HL-60 (cell line): ENCODE measurements around the gene ACOX3.

Experiments
- DNase-seq, 2 experiments: peaks; one replicate each; pipeline ENCODE4 v3.0.0-alpha.2; 2010 to 2020; ENCODE audit warnings: low read depth in 1 of 2, low spot score in 1 of 2
- H3K27ac ChIP-seq: fragments of 250-450 bp; sonication (Bioruptor Pico); replicated peaks from 2 replicates; pipeline ENCODE4 v1.5.1; 2020; ENCODE audit warnings: mild to moderate bottlenecking, moderate library complexity
- H3K27me3 ChIP-seq: fragments of 250-450 bp; sonication (Bioruptor Pico); 2 replicates; pipeline ENCODE4 v1.5.1; 2021; ENCODE audit warnings: mild to moderate bottlenecking, moderate library complexity; ENCODE audit not compliant: insufficient read depth, poor library complexity, severe bottlenecking
- H3K4me3 ChIP-seq: replicated peaks from 2 replicates; pipeline ENCODE4 v1.5.1; 2011; ENCODE audit warnings: mild to moderate bottlenecking, control low read depth, low read length; ENCODE audit not compliant: insufficient read depth
- GABPA ChIP-seq: IDR thresholded peaks from 2 replicates; pipeline ENCODE4 v1.6.1; 2012; ENCODE audit warnings: low read depth
- POLR2AphosphoS5 ChIP-seq: IDR thresholded peaks from 2 replicates; pipeline ENCODE4 v1.6.1; 2012; ENCODE audit warnings: low read depth
- SPI1 ChIP-seq: IDR thresholded peaks from 2 replicates; pipeline ENCODE4 v1.6.1; 2012; ENCODE audit warnings: low read depth, mild to moderate bottlenecking, borderline replicate concordance
- TF ChIP-seq, protein P1 (sequence below): IDR thresholded peaks from 2 replicates; pipeline ENCODE4 v1.6.1; 2012; ENCODE audit warnings: low read depth; ENCODE audit not compliant: insufficient replicate concordance
- TF ChIP-seq, protein P2 (sequence below): IDR thresholded peaks from one replicate; pipeline ENCODE4 v1.5.1; 2011; ENCODE audit warnings: low read length, control low read depth, inconsistent platforms; ENCODE audit not compliant: insufficient read depth

The ACOX3 gene

DNA sequence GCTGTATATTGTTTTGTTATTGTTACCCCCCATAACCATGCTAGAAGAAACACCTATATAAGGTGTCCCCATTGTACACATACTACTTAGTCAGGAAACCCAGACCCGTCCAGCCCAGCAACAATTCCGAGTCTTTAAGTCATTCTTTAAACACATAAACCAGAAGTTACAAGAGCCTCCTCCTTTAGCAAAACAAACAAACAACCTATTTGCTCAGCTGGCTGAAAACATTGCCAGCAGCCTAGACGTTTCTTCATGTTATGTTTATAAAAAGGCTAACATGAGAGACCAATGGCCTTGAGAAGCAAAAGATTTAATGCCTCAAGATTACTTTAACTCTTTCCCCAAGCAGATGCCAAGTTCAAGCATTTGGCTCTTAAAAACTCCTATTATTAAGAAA lies 1.4 kb downstream of the ACOX3 start:
- TF ChIP-seq GABPA: no peak
- no peak for TF ChIP-seq POLR2AphosphoS5
- no peak for TF ChIP-seq SPI1
- TF ChIP-seq, protein P1, sequence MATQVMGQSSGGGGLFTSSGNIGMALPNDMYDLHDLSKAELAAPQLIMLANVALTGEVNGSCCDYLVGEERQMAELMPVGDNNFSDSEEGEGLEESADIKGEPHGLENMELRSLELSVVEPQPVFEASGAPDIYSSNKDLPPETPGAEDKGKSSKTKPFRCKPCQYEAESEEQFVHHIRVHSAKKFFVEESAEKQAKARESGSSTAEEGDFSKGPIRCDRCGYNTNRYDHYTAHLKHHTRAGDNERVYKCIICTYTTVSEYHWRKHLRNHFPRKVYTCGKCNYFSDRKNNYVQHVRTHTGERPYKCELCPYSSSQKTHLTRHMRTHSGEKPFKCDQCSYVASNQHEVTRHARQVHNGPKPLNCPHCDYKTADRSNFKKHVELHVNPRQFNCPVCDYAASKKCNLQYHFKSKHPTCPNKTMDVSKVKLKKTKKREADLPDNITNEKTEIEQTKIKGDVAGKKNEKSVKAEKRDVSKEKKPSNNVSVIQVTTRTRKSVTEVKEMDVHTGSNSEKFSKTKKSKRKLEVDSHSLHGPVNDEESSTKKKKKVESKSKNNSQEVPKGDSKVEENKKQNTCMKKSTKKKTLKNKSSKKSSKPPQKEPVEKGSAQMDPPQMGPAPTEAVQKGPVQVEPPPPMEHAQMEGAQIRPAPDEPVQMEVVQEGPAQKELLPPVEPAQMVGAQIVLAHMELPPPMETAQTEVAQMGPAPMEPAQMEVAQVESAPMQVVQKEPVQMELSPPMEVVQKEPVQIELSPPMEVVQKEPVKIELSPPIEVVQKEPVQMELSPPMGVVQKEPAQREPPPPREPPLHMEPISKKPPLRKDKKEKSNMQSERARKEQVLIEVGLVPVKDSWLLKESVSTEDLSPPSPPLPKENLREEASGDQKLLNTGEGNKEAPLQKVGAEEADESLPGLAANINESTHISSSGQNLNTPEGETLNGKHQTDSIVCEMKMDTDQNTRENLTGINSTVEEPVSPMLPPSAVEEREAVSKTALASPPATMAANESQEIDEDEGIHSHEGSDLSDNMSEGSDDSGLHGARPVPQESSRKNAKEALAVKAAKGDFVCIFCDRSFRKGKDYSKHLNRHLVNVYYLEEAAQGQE: no peak
- TF ChIP-seq, protein P2, sequence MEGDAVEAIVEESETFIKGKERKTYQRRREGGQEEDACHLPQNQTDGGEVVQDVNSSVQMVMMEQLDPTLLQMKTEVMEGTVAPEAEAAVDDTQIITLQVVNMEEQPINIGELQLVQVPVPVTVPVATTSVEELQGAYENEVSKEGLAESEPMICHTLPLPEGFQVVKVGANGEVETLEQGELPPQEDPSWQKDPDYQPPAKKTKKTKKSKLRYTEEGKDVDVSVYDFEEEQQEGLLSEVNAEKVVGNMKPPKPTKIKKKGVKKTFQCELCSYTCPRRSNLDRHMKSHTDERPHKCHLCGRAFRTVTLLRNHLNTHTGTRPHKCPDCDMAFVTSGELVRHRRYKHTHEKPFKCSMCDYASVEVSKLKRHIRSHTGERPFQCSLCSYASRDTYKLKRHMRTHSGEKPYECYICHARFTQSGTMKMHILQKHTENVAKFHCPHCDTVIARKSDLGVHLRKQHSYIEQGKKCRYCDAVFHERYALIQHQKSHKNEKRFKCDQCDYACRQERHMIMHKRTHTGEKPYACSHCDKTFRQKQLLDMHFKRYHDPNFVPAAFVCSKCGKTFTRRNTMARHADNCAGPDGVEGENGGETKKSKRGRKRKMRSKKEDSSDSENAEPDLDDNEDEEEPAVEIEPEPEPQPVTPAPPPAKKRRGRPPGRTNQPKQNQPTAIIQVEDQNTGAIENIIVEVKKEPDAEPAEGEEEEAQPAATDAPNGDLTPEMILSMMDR: no peak
- Histone ChIP-seq H3K27me3 (no peaks in the 10 kb centered on the region), H3K27ac (peak overlapping the region; percentile 50; the same call in 1 of the 2 replicates), H3K4me3 (no peak overlapping the region)
- no peak for DNase-seq

DNA sequence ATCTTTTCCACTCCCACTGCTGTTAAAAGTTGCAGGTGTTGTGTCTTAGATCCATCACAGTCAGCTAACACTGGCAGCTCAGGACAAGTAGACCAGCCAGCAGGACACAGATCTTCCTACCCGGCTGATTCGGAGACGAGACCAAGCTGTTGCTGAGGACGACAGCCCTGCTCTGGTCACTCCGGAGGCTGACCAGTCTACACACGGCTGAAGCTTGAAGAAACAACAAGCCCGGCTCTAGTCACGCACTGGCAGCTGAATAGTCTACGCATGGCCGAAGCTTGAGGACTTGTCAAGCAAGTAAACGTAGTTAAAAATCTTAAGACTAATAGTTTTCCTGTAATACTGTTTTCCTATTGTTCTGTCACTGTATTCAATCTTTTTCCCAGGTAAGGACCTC lies 1.8 kb downstream of the ACOX3 start:
- Histone ChIP-seq H3K27me3 (no peaks in the 10 kb centered on the region), H3K4me3 (no peak overlapping the region), H3K27ac (no peak overlapping the region)
- TF ChIP-seq, protein P2: no peak
- TF ChIP-seq GABPA (no peak), POLR2AphosphoS5 (no peak), SPI1 (no peak)
- TF ChIP-seq, protein P1: no peak
- no peak for DNase-seq

DNA sequence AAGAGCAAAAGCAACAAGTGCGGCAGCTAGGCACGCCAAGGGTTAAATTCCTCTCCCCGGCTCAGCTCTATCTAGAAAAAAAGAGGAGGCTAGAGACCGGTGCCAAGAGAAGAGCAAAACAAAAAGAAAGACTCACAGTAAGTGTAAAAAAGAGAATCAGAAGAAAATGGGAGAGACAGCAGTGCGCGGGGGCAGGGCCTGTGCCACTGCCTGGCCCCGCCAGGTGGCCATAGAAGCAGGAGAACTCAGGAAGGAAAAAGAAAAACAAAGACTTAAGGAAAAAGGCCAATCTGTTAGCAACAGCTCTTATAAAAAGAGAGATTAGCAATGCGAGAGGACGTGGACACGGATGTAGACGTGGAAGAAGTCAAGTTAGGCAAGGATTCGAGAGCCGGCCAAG lies 3.2 kb downstream of the ACOX3 start:
- Histone ChIP-seq H3K27ac (no peak overlapping the region), H3K27me3 (no peaks in the 10 kb centered on the region), H3K4me3 (no peak overlapping the region)
- DNase-seq: no peak
- TF ChIP-seq SPI1 (no peak), POLR2AphosphoS5 (no peak), GABPA (no peak)
- TF ChIP-seq, protein P1: no peak
- TF ChIP-seq, protein P2: no peak
